Esophagus squamous epithelium (tissue), 4 donors: ENCODE data around the gene SIX3.

ENCODE experiments used
- CTCF ChIP-seq, 6 experiments: fragments of 450-650 bp in 4 of 6; fragments of 200-600 bp in 2 of 6; sonication (generic) in 2 of 6; IDR thresholded peaks; one replicate each; pipeline ENCODE4 v1.5.1; 2016 to 2019; ENCODE audit warnings: antibody characterized with exemption in 6 of 6, mild to moderate bottlenecking in 4 of 6, moderate library complexity in 4 of 6
- POLR2A ChIP-seq, 4 donors: fragments of 450-650 bp; IDR thresholded peaks; one replicate each; pipeline ENCODE4 v1.6.1; 2017; ENCODE audit warnings: antibody characterized with exemption in 4 of 4, mild to moderate bottlenecking in 4 of 4, moderate library complexity in 3 of 4

- TF ChIP-seq CTCF (IDR thresholded peaks at IDR 0.05): no peak
- no peak for TF ChIP-seq POLR2A (IDR thresholded peaks at IDR 0.05)
Measured at GRCh38 chr2:44928483-44929158, 12.9 kb upstream of the SIX3 start.
